ENCODE results near the gene STAG3.
"Not testable (repeated sequence)": the region's sequence is repeated elsewhere in the genome, so short reads cannot be mapped to it uniquely, and the experiment has no call there.

The STAG3 gene

GRCh38 chr7:100174582-100174981 is 3.1 kb upstream of the STAG3 start:
- no peak for DNase-seq (ENCODE audit: low read depth in 2 of 2)

- no peak for DNase-seq (ENCODE audit: low read depth in 2 of 2)
Measured at GRCh38 chr7:100175296-100175935, 2.3 kb upstream of the STAG3 start.

- DNase-seq (ENCODE audit: low read depth in 2 of 2): no peak
Measured at GRCh38 chr7:100176096-100177044, 1.3 kb upstream of the STAG3 start.

DNA sequence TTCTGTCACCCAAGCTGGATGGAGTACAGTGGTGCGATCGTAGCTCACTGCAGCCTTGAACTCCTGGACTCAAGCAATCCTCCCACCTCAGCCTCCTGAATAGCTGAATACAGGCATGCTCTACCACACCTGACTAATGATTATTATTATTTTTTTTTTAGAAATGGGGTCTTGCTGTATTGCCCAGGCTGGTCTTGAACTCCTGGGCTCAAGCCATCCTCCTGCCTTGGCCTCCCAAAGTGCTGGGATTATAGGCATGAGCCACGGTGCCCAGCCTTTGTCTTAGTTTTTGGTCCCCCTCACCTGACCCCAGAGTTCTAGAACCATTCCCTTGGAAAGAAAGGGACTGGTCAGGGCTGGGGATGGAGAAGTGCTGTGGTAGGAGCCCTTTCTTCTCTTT is 2.4 kb downstream of the STAG3 start:
- DNase-seq (ENCODE audit: low read depth in 2 of 2): not testable (repeated sequence)

GRCh38 chr7:100182616-100183015 is 4.9 kb downstream of the STAG3 start:
- DNase-seq (ENCODE audit: low read depth in 2 of 2): not testable (repeated sequence)

DNA sequence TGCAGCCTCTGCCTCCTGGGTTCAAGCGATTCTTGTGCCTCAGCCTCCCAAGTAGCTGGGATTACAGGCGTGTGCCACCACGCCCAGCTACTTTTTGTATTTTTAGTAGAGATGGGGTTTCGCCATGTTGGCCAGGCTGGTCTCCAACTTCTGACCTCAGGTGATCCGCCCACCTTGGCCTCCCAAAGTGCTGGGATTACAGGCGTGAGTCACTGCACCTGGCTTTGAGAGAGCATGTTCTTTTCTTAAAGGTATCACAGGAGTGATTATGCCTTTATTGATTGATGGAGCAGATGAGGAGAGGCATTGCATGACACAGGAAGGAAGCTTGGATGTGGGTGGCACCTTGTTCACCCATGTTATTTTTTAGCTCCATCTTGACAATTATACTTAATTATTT is 5.4 kb downstream of the STAG3 start:
- DNase-seq (ENCODE audit: low read depth in 2 of 2): not testable (repeated sequence)

DNA sequence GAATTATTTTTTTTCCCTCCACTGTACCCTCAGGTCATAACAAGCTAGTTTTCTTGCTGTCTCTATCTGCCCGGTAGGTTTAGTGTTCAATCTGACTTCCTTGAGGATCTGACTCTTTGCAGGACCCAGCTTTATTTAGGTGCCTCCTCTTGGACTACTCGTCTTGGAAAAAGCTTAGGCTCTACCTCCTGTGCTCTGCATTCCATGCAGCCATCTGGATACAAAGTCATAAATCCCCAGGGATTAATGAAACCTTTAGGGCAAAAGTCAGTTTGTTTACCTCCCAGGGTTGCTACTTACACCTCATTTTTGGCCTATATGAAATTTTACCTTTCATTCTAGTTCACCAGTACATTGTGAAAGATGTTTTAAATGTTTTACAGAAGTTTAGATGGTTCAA is 8.0 kb downstream of the STAG3 start:
- no peak for DNase-seq (ENCODE audit: low read depth in 2 of 2)

GRCh38 chr7:100189061-100189460 is 11.3 kb downstream of the STAG3 start:
- no peak for DNase-seq (ENCODE audit: low read depth in 2 of 2)

DNA sequence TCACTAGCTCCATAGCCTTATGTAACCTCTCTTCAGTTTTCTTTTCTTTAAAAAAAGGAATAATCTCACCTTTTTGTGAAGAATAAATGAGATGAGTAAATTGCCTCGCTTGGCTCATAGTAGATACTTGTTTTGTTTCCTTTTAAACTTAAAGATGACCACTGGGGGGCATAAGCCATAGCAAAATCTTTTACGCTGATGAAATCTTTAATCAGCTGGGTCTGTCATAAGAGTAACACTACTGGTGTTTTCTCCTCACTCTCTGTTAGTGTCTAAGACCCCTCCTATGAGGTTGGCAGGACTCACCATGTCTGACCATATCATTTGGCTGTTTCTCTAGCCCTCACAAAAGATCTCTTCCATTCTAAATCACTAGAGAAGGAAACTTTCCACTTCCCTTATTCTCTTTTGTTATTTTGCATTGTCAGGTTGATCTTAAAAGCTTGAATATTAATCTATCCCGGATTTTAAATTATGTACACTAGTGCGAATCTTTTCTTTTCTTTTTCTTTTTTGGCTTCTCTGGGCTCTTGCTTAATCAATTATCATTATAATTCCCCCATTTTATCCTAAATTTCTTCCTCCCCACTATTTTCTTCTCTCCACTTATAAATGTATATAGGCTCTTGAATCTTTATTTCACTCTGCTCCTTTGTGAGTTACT is 12.5 kb downstream of the STAG3 start:
- peak; percentile 37 to 38 for DNase-seq (ENCODE audit: low read depth in 2 of 2)

DNA sequence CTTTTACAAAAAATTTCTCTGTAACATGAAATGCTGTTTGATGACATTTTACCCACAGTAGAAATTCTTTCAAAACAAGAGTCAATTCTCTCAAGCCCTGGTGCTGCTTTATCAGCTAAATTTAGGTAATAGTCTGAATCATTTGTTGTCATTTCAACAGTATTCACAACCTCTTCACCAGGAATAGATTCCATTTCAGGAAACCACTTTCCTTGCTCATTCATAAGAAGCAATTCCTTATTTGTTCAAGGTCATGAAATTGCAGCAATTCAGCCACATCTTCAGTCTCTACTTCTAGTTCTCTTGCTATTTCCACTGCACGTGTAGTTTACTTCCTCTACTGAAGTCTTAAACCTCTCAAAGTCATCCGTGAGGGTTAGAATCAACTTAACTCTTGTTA is 14.1 kb downstream of the STAG3 start:
- no peak for DNase-seq (ENCODE audit: low read depth in 2 of 2)

- DNase-seq (ENCODE audit: low read depth in 2 of 2): not testable (repeated sequence)
Measured at GRCh38 chr7:100192281-100192862, 14.7 kb downstream of the STAG3 start.

DNA sequence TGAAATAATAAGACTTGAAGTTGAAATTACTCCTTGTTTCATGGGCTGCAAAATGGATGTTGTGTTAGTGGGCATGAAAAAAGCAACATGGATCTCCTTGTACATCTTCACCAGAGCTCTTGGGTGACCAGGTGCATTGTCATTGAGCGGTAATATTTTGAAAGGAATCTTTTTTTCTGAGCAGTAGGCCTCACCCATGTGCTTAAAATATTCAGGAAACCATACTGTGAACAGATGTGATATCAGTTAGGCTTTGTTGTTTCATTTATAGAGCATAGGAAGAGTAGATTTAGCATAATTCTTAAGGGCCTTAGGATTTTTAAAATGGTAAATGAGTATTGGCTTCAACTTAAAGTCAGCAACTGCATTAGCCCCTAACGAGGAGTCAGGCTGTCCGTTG is 15.3 kb downstream of the STAG3 start:
- no peak for DNase-seq (ENCODE audit: low read depth in 2 of 2)

DNA sequence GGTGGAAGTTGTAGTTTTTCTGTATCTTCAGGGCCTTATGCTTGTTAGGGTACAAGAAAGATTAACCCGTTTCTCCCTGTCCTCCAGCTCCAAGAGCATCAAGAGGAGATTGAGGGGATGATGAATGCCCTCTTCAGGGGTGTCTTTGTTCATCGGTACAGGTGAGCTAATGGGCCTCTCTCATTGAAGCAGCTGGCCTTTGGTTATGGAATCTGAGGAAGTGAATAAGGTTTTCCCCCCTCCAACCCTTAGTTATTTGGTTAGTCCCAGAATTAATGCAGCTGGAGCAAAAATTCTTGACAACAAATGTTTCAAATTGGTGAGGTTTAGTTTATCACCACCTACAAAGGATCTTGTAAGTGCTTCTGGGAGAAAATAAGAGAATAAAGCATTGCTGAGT is 17.5 kb downstream of the STAG3 start:
- DNase-seq (ENCODE audit: low read depth in 2 of 2): no peak

DNA sequence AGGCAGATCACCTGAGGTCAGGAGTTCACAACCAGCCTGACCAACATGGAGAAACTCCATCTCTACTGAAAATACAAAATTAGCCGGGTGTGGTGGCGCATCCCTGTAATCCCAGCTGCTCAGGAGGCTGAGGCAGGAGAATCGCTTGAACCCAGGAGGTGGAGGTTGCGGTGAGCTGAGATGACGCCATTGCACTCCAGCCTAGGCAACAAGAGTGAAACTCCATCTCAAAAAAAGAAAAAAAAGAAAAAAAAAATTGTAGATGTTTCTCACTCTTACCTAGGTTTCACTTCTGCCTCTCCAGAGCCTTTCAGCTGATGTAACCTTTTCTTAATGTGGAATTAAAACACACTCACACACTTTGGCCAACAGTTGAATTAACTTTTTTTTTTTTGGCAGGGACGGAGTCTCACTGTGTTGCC is 18.2 kb downstream of the STAG3 start:
- DNase-seq (ENCODE audit: low read depth in 2 of 2): not testable (repeated sequence)

- no peak for DNase-seq (ENCODE audit: low read depth in 2 of 2)
Measured at GRCh38 chr7:100198266-100198665, 20.5 kb downstream of the STAG3 start.

- no peak for DNase-seq (ENCODE audit: low read depth in 2 of 2)
Measured at GRCh38 chr7:100200693-100201092, 23.0 kb downstream of the STAG3 start.

GRCh38 chr7:100204454-100204853 is 26.7 kb downstream of the STAG3 start:
- DNase-seq (ENCODE audit: low read depth in 2 of 2): no peak

DNA sequence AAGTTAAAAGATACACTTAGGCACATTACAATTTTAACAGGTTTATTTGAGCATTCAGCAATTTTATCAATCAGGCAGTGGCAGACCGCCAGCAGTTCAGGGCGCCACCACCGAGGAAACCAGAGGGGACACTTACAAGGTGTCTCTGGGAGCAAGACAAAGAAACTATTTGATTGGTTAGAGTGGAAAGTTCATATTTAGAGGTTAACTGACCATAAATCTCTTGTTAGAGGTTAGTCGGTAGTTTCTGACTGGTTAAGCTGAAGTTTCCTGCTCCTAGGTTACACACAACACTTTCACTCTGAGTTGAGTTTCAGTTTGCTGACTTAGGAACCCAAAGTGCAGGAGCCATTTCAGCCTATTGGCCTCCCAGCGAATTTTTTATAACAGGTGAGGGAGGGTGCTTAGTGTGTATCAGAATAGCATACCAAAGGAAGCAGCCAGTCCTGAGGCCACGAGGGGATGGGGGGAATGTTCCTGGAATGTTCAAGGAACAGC is 31.2 kb downstream of the STAG3 start:
- DNase-seq (ENCODE audit: low read depth in 2 of 2): no peak

DNA sequence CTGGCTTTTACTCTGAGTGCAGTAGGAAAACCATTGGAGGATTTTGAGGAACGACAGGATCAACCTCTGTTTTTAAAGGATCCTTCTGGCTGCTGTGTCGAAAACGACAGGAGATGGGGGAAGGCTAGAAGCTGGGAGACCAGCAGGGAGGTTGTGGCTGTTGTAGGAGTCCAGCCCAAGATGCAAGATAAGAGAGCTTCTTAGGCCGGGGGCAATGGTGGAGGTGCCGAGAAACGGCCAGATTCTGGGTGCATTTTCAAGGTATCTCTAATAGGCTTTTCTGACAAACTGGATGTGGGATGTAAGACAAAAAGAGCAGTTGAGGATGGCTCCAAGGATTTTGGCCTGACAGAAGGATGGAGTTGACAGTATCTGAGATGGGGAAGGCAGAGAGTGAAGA is 31.8 kb downstream of the STAG3 start:
- DNase-seq (ENCODE audit: low read depth in 2 of 2): no peak

DNA sequence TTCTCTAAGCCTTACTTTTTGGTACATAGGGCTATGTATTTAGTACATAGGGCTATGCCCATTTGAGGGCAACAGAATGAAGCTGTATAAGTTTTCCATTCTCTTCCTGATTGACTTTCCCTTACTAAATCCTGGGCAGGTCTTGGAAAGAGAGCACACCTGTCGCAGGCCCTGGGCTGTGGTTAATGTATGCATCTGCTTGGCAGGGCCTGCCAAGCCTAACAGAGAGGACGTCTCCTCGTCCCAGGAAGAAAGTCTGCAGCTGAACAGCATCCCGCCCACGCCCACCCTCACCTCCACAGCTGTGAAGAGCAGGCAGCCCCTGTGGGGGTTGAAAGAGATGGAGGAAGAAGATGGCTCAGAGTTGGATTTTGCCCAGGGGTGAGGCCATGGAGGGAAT is 33.1 kb downstream of the STAG3 start:
- DNase-seq (ENCODE audit: low read depth in 2 of 2): no peak

GRCh38 chr7:100211342-100211780 is 33.6 kb downstream of the STAG3 start:
- no peak for DNase-seq (ENCODE audit: low read depth in 2 of 2)

All from fibroblast of skin of left quadriceps (primary cell).